GM19043 (cell line): ENCODE results near the gene XCL2.
"Not testable (repeated sequence)": the region's sequence is repeated elsewhere in the genome, so short reads cannot be mapped to it uniquely, and the experiment has no call there.

Experiments used
- ATAC-seq: cut with Tn5 transposase; IDR thresholded peaks from one replicate; pipeline ENCODE4 v1.9.1; 2021; ENCODE audit warnings: low read depth; ENCODE audit not compliant: unreplicated experiment

Gene XCL2, protein sequence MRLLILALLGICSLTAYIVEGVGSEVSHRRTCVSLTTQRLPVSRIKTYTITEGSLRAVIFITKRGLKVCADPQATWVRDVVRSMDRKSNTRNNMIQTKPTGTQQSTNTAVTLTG

DNA sequence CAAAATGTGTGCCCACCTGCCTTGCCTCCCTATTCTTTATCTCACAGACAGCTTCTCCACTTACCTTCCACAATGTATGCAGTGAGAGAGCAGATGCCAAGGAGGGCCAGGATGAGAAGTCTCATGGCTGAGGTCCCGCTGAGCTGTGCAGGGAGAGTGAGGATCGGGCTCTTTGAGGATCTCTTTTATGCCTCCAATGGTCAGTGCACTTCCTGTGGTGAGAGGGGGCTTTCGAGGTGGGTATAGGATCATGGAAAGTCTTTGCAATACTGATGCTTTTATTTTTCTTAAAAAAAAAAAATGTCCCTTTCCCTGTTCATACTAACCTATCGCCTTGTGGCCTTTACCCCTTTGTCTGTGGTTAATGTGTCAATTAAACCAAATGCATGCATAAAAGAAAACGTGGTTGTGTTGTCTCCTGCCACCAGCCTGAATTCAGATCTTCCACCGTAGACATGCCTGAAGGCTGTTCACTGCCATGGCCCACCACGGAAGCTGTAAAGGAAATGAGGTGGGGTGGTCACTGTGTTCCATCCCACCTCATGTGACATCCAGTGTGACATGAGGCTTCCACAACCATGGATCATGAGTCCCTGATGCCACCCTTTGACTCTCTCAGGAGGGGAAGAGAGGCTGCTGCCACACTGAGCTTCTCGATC lies at the start of gene XCL2:
Gene XCL2 (minus strand): TSS at position 158 of the 659 bp plus-strand sequence. CDS start 33 bp downstream, at position 125.
- ATAC-seq: not testable (repeated sequence)

DNA sequence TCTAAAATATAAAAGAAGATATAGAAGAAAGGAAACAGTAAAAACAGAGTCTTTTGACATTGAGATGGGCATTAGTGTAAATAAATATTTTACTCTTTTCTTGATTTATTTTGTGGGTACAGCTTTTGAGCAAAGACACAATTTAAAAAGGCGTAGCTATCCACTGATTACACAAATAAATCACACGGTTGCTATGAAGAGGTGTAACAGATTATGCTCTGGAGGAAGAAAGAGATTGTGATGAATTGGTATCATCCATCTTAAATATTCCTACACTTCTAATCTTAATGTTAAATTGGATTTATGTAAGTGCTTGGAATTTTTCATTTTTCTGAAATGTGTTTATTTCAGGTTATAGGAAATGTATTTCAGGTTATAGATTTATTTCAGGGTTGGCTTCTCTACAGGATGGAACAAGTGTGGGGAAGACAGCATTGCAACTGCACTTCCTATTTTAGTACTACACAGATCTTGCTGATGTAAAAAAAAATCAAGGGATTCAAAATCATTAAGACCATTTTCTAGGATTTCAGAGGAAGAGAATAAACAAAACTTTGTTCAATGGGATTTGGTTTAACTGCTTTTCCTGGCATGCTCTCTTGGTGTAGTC lies 47.9 kb upstream of the XCL2 start:
- no peak for ATAC-seq

DNA sequence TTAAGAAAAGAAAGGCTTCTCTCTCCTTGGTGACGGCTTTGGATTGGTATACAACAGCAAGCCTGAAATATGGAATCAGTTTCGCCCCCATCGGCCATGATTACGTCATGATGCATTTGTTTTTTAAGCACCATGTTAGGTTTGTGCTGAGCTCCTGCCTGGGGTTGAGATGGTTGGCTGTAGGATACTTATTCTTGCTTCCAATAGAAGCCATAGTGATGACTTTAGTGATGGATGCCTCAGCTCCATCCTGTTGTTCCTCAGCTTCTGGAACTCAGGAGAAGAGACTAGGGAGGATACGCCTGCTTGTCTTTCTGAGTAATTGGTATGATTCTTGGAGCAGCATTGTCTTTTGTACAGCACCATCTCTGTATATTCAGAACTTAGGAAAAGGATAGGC lies 47.3 kb upstream of the XCL2 start:
- ATAC-seq: no peak

DNA sequence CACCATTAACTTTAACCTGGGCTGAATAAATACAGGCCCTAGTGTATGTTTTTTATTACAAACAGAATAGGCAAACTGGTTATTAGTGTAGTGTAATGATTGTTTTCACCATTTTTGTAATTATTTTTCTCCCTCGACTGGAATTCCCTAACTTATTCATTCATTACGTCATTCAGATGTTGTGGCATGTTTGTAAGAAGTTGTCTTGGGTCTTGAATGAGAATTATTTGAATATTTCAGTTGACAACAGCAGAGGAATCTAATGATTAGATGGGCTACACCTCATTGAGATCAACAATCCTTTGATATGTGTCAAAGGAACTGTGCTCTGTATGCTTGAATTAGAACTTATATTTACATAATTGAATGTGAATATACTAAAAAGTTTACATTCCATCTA lies 45.4 kb upstream of the XCL2 start:
- no peak for ATAC-seq

DNA sequence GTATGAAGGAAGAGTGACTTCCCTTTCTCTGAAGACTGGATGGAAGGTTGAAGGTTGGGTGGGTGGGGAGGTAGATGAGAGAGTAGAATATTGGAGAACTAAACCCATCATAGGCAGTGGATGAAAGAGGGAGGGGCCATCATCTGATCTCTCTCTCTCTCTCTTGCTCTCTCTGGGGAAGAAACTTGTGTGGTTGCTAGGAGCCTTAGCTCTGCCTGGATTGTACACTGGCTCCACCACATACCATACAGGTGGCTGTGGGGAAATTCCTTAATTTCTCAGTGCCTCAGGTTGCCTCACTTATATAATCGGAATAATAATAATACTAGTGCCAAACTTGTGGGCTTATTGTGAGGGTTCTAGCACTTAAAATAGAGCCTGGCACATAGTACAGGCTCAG lies 42.1 kb upstream of the XCL2 start:
- ATAC-seq: no peak

DNA sequence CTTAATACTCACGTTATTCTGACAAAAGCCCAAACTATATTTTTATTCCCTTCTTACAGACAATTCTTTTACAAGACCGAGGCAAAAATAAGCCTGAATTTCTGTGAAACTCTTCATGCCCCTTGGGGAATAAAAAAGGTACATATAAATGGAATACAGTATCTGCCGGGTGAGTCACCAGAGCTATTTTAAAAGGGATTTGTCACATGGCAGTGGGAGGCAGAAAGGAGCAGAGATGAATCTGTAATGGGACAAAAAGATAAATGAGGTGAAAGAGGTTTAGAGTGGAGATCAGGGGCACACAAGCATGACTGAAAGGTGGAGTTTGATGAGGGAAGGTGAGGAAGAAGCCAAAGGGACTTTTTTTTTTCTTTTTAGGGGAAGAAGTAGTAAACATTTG lies 41.4 kb upstream of the XCL2 start:
- no peak for ATAC-seq

DNA sequence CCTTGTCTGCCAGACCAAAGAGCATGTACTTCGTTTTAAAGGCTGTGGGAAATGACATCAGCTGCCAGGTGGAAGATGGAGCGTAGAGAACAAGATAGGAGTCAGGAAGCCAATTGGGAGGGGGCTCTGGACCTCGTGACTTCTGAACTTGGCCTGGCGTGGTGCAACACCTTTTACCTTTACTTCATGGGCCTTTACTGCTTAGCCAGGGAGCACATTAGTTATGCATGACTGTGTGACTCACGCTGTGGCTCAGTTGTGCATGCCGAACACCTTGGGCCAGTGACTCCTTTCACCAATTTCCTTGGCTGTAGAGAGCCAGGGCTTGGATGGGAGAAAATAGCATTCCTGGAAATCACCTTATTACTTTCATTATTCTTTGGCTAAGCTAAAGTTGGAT lies 39.8 kb upstream of the XCL2 start:
- no peak for ATAC-seq

DNA sequence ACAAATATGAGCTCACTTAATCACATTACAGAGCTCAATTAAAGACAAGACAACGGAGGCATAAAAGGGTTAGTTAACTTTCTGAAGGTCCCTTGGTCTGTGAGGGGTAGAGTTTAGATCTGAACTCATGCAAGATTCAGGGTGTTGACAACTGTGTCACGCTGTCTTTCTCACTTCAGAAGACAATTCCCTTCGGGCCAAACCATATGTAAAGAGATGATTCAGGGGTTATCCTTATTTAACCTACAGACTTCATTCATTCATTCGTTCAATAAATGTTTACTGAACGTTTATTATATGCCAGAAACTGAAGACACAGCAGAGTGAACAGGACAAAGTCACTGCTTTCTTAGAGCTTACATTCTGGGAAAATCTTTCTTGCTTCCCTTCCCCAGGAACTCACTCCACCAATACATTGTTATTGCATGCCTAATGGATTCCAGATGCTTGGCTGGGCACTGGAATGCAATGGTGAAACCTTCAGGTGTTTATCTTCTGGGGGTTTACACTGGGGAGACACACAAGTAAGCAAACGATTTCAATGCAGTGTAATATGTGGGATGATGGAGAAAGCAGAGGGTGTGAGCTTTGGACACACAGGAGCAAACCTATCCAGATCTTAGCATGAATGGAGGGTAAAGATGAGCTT lies 39.0 kb upstream of the XCL2 start:
- no peak for ATAC-seq

DNA sequence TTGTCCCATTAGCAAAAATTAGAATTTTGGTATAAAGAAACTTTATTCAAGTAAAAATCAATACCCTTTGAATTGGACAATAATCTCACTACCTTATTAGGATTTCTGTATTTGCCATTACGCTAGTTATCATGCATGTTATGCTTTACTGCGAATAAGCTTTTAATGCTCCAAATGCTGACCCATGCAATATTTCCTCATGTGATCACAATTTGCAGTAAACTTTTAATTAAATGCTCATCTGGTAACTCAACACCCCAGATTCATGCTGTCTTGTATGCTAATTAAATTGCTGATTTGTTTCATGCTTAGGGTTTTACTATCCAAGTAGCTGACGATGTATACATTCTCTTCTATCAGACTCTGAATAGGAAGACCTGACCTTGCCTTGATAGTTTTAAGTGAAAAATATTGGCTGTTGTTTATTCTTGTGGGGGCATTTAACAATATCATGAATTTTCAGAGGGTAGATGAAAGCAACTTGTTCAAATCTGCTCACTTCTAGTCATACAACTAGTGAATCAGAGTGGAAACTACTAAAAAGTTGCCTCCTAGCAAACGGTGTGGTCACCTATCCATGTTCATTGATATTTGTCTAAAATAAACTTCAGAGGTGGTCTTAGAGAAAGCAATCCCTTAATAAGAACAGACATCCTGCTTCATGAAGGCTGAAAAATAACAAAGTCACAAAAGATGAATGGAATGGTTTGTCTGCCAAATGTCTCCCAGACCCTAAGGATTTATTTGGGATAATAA lies 38.2 kb upstream of the XCL2 start:
- no peak for ATAC-seq

DNA sequence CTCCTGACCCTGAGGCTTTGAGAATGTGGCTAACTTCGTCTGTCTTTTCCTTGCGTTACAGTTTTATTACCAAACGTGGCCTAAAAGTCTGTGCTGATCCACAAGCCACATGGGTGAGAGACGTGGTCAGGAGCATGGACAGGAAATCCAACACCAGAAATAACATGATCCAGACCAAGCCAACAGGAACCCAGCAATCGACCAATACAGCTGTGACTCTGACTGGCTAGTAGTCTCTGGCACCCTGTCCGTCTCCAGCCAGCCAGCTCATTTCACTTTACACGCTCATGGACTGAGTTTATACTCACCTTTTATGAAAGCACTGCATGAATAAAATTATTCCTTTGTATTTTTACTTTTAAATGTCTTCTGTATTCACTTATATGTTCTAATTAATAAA lies 37.2 kb upstream of the XCL2 start:
- not testable (repeated sequence) for ATAC-seq

DNA sequence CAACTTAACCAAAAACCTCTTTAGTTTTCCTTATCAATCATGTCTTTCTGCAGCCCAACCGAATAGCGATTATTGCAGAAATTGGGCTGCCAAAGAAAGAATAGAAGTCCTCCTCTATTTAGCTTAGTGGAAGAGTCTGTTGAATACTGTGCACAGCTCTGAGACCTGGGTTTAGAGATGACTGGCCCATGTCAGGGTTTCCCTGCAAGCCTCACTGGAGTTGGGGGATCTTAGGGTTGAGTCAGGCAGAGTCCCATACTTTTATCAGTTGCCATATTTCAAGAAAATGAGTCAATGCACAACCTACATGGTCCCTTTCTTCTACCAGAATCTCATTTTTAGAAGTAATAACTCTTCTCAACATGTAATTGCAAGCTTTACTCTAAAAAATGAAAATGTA lies 36.5 kb upstream of the XCL2 start:
- not testable (repeated sequence) for ATAC-seq

DNA sequence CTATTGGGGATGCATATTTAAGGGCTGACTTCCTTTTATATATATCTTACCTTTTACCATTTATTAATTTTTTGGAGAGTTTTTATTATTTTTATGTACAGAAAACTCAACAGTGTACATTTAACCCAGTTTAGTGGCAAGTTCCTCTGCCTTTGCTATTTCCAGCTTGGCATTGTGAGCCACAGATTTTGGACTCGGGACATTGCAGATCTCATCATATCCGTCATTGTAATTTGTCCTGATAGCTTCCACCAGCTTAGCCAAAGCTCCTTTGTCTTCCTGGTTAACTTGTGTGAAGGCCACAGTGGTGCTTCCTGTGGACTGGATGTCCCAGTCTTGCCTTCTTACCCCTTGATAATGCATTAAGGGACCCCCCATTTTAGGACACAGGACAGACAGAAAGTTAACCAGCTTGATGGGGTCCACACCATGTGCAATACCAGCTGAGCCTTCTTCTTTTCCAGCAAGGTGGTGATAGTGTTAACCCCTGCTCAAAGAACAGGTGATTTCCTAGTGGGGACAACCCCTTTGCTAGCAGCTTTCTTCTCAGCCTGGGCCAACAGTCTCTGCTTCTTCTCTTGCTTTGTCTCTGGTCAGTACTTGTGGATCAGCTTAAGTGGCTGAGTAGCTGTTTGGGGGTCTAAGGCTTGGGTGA lies 34.9 kb upstream of the XCL2 start:
- ATAC-seq: not testable (repeated sequence)

DNA sequence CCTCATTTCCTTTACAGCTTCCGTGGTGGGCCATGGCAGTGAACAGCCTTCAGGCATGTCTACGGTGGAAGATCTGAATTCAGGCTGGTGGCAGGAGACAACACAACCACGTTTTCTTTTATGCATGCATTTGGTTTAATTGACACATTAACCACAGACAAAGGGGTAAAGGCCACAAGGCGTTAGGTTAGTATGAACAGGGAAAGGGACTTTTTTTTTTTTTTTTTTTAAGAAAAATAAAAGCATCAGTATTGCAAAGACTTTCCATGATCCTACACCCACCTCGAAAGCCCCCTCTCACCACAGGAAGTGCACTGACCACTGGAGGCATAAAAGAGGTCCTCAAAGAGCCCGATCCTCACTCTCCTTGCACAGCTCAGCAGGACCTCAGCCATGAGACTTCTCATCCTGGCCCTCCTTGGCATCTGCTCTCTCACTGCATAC lies 32.5 kb upstream of the XCL2 start, which contains the start of gene XCL1:
Gene XCL1 (plus strand): TSS at position 361 of the 444 bp plus-strand sequence. CDS start 33 bp downstream, at position 394.
- ATAC-seq: not testable (repeated sequence)

DNA sequence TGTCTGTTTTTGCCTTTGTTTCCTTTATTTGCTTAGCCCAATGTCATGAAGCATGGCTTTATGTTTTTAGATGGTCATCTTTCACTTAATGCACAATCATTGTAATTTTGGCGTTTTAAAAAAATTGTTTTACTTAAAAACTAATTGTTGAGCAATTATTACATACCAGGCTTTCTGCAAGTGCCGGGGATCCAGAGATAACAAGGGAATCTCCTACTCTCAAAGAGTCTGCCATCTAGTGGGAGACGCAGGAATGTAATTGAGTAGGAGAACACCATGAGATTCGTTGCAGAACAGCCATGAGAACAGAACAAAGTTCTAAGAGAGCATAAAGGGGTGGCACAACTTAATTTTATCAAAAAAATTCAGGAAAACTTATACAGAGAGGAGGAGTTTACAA lies 30.4 kb upstream of the XCL2 start:
- ATAC-seq: not testable (repeated sequence)

DNA sequence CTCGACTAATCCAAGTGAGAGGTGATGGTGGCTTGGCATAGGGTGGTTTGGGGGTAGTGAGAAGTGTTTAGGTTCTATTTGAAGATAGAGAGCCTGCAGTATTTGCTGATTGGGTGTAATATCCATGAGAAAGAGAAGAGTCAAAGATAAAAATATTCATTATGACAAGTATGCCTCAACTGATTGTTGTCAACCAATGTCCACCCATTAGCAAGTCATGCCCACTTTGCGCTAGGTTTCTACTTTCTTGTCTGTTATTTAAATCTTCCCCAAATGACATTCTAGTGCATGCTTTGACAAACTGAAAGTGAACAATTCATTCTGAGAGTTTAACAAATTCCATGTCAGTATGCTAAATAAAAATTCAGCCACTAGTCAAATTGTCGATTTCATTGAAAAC lies 28.8 kb upstream of the XCL2 start:
- no peak for ATAC-seq

DNA sequence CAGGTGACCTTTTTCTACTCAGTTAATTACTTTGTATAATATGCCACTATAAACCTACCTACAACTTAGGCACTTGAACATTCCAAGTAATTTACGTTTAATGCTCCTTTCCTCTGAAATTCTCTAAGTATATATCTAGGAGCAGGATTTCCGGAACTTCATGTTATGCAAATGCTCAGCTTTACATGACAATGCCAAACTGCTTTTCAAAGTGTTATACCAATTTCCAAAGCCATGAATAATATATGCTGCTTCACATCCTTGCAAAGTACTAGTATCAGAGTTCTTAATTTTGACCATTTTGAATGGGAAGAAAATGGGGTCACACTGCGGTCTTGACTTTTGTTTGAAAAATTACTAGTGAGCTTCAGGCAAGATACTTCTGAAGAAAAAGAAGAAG lies 26.9 kb upstream of the XCL2 start:
- no peak for ATAC-seq

DNA sequence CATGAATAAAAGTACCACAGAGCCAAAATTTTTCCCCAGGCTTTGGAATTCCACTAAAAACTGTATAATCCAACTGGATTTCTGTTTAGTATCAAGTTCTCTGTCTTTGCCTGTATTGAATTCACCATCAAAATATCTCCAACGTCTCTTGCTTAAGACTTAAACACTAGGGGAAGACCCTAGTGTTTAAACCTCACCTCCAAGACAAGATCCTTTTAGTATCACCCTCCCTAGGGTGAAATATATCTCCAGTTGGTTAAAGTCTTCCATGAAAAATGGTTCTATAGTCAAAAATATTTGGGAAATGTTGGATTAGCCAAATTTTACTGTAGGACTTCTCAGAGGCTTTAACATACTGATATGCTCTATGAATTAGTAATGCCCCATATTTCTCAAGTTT lies 24.5 kb upstream of the XCL2 start:
- ATAC-seq: no peak

DNA sequence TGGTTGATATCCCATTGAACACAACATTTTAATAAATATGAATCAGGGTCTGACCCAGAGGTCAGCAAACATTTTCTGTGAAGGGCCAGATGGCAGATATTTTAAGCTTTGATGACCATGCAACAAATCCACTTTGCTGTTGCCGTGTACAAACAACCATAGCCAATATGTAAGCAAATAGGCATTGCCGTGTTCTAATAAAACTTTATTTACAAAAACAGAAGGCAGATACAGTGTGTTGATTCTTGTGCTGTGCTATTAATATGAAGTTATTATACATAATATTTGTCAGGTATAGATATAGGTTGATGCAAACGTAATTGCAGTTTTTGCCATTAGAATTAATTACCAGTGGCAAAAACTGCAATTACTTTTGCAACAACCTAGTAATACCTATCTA lies 23.8 kb upstream of the XCL2 start:
- ATAC-seq: no peak

DNA sequence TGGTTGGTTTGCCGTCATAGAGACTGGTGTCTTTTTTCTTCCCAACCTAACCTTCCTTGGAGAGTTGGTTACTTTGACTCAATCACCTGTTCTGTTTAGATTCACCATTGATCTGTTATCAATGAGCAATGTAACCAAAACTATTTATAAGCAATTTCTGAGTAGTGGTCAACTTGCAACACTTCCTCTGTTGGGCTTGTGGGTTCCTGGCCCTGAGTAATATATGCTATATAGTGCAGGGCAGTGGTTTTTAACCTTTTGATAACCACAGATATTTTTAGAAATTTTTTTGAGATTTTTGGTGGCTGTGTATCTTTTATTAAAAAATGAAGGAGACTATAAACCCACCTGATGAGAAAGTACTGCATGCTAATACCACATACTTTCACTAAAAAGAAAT lies 23.2 kb upstream of the XCL2 start:
- no peak for ATAC-seq

DNA sequence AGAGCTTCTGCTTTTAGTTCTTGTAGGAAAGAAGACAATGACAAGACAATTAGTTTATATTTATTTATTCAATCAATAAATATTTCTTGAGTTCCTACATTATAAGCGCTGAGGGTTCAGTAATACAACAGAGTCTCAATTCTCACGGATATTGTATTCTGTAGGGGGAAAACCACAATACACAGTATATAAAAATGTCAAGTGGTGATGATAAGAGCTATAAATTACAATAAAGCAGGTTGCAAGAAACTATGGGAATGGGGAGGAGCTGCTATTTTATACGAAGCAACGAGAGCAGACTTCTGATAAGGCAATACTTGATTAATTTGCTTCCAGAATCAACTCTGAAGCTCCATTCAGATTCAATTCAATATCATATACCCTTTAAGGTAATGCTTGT lies 22.0 kb upstream of the XCL2 start:
- ATAC-seq: no peak
